HG02678 (cell line): Measurements from ENCODE around the gene RTN4RL1.

Experiments
- ATAC-seq: cut with Tn5 transposase; IDR thresholded peaks from one replicate; pipeline ENCODE4 v1.9.1; 2021; ENCODE audit warnings: mild to moderate bottlenecking, moderate library complexity; ENCODE audit not compliant: unreplicated experiment

Gene RTN4RL1

GRCh38 chr17:1956134-1956533 lies 69.0 kb downstream of the RTN4RL1 start:
- no peak for ATAC-seq

- no peak for ATAC-seq
Observed at GRCh38 chr17:1953831-1954230, 71.3 kb downstream of the RTN4RL1 start.

- no peak for ATAC-seq
Observed at GRCh38 chr17:1951920-1952319, 73.2 kb downstream of the RTN4RL1 start.

GRCh38 chr17:1949754-1950153 lies 75.4 kb downstream of the RTN4RL1 start:
- ATAC-seq: no peak

GRCh38 chr17:1948517-1948825 lies 76.7 kb downstream of the RTN4RL1 start:
- no peak for ATAC-seq

- ATAC-seq: no peak
Observed at GRCh38 chr17:1947743-1948516, 77.2 kb downstream of the RTN4RL1 start.

GRCh38 chr17:1947229-1947742 lies 77.8 kb downstream of the RTN4RL1 start:
- no peak for ATAC-seq

GRCh38 chr17:1946021-1946932 lies 78.9 kb downstream of the RTN4RL1 start:
- ATAC-seq: no peak

GRCh38 chr17:1945621-1946020 lies 79.5 kb downstream of the RTN4RL1 start:
- ATAC-seq: no peak

GRCh38 chr17:1943436-1943831 lies 81.7 kb downstream of the RTN4RL1 start:
- ATAC-seq: no peak

- ATAC-seq: no peak
Observed at GRCh38 chr17:1942666-1943435, 82.3 kb downstream of the RTN4RL1 start.

- ATAC-seq: no peak
Observed at GRCh38 chr17:1942066-1942365, 83.1 kb downstream of the RTN4RL1 start.

- no peak for ATAC-seq
Observed at GRCh38 chr17:1941272-1942065, 83.7 kb downstream of the RTN4RL1 start.

GRCh38 chr17:1940810-1941185 lies 84.3 kb downstream of the RTN4RL1 start:
- ATAC-seq: no peak

GRCh38 chr17:1939981-1940809 lies 84.9 kb downstream of the RTN4RL1 start:
- ATAC-seq: no peak

- ATAC-seq: no peak
Observed at GRCh38 chr17:1937461-1937860, 87.7 kb downstream of the RTN4RL1 start.

GRCh38 chr17:1936766-1937165 lies 88.4 kb downstream of the RTN4RL1 start:
- no peak for ATAC-seq

- ATAC-seq: no peak
Observed at GRCh38 chr17:1934901-1935300, 90.2 kb downstream of the RTN4RL1 start.

GRCh38 chr17:1933875-1934715 lies 91.0 kb downstream of the RTN4RL1 start:
- ATAC-seq: no peak
